GM23338 (cell line): ENCODE measurements around the gene SUPT3H.

Experiments used
- CREB1 ChIP-seq: fragments of 250-450 bp; sonication (Bioruptor Pico); IDR thresholded peaks from 2 replicates; pipeline ENCODE4 v1.5.0; 2020; ENCODE audit warnings: low read depth, mild to moderate bottlenecking, moderate library complexity
- EZH2 ChIP-seq: fragments of 200-600 bp; sonication (generic); IDR thresholded peaks from one replicate; pipeline ENCODE4 v1.8.0; 2017; ENCODE audit warnings: antibody characterized with exemption, mild to moderate bottlenecking, low read depth; ENCODE audit not compliant: unreplicated experiment
- EZH2phosphoT487 ChIP-seq: fragments of 200-600 bp; sonication (generic); IDR thresholded peaks from one replicate; pipeline ENCODE4 v1.8.1; 2018; ENCODE audit warnings: antibody characterized with exemption; ENCODE audit not compliant: unreplicated experiment
- JUNB ChIP-seq: IDR thresholded peaks from one replicate; pipeline ENCODE4 v1.6.1; 2016; ENCODE audit warnings: antibody characterized with exemption; ENCODE audit not compliant: unreplicated experiment
- NANOG ChIP-seq: IDR thresholded peaks from 2 replicates; pipeline ENCODE4 v1.6.1; 2016; ENCODE audit warnings: antibody characterized with exemption, borderline replicate concordance
- POLR2AphosphoS5 ChIP-seq: IDR thresholded peaks from 2 replicates; pipeline ENCODE4 v1.6.1; 2016; ENCODE audit warnings: antibody characterized with exemption, low read depth
- ZNF331 ChIP-seq: fragments of 250-450 bp; sonication (Bioruptor Pico); IDR thresholded peaks from 2 replicates; pipeline ENCODE4 v1.5.0; 2020; ENCODE audit warnings: low read depth, mild to moderate bottlenecking, moderate library complexity
- TF ChIP-seq, protein P1 (sequence below), 2 experiments: fragments of 200-600 bp in 1 of 2; sonication (generic) in 1 of 2; conservative IDR thresholded peaks; 2 replicates each; pipeline versions ENCODE4 v1.5.1 to v1.6.1; 2016 to 2017; ENCODE audit warnings: antibody characterized with exemption in 2 of 2, low read depth in 2 of 2, mild to moderate bottlenecking in 2 of 2, moderate library complexity in 1 of 2
- TF ChIP-seq, protein P2 (sequence below): IDR thresholded peaks from one replicate; pipeline ENCODE4 v1.6.1; 2018; ENCODE audit warnings: antibody characterized with exemption; ENCODE audit not compliant: unreplicated experiment

DNA sequence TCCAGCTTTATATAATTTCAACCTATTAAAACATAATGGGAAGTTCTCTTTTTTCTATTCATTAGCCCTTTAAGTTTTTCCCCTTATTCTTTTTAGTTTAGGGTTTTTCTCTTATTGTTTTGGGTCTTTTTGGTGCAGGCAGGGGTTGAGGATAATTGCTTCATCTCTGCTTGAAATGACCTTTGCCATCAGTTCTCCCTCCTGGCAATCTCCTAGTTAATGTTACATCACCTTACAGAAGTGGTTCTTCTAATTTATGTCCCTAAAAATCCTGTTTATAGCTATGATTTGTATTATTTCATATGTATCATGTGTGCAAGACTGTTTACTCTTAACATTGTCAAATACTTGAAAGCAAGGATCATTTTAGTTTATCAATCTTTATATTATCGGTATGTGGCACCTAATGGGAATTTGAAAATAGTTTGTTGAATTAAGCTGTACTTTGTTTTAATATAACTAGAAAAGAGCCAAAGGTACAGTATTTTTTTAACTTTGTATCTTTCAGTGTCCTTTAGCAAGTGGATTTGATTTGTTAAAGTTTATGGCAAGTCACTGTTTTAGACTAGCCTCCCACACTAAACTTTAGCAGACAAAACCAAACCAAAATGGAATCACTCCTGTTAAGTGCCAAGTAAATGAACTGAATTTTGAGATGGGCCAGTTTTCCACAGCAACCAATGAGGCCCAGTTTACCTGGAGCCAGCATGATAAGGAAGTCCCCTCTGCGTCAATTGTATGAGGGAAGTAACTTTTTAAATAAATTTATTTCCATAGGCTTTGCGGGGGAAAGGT lies 76.2 kb downstream of the SUPT3H start:
- TF ChIP-seq, protein P1, sequence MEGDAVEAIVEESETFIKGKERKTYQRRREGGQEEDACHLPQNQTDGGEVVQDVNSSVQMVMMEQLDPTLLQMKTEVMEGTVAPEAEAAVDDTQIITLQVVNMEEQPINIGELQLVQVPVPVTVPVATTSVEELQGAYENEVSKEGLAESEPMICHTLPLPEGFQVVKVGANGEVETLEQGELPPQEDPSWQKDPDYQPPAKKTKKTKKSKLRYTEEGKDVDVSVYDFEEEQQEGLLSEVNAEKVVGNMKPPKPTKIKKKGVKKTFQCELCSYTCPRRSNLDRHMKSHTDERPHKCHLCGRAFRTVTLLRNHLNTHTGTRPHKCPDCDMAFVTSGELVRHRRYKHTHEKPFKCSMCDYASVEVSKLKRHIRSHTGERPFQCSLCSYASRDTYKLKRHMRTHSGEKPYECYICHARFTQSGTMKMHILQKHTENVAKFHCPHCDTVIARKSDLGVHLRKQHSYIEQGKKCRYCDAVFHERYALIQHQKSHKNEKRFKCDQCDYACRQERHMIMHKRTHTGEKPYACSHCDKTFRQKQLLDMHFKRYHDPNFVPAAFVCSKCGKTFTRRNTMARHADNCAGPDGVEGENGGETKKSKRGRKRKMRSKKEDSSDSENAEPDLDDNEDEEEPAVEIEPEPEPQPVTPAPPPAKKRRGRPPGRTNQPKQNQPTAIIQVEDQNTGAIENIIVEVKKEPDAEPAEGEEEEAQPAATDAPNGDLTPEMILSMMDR (conservative IDR thresholded peaks at IDR 0.05; ENCODE audit: low read depth in 2 of 2), result no peak
- TF ChIP-seq POLR2AphosphoS5 (no peak), EZH2 (no peak), EZH2phosphoT487 (no peak), CREB1 (CRISPR knock-in tag) (no peak), JUNB (no peak), NANOG (no peak), ZNF331 (CRISPR knock-in tag) (no peak)
- TF ChIP-seq, protein P2, sequence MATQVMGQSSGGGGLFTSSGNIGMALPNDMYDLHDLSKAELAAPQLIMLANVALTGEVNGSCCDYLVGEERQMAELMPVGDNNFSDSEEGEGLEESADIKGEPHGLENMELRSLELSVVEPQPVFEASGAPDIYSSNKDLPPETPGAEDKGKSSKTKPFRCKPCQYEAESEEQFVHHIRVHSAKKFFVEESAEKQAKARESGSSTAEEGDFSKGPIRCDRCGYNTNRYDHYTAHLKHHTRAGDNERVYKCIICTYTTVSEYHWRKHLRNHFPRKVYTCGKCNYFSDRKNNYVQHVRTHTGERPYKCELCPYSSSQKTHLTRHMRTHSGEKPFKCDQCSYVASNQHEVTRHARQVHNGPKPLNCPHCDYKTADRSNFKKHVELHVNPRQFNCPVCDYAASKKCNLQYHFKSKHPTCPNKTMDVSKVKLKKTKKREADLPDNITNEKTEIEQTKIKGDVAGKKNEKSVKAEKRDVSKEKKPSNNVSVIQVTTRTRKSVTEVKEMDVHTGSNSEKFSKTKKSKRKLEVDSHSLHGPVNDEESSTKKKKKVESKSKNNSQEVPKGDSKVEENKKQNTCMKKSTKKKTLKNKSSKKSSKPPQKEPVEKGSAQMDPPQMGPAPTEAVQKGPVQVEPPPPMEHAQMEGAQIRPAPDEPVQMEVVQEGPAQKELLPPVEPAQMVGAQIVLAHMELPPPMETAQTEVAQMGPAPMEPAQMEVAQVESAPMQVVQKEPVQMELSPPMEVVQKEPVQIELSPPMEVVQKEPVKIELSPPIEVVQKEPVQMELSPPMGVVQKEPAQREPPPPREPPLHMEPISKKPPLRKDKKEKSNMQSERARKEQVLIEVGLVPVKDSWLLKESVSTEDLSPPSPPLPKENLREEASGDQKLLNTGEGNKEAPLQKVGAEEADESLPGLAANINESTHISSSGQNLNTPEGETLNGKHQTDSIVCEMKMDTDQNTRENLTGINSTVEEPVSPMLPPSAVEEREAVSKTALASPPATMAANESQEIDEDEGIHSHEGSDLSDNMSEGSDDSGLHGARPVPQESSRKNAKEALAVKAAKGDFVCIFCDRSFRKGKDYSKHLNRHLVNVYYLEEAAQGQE, result no peak
